GM23338 (cell line): ENCODE data around the gene PRPSAP2. TPM values are rescaled to one million over a fixed set of nuclear protein-coding genes. Genes with fewer than 3 reads are reported as not detected.

Source experiments
- ATAC-seq: fragments of 200-7000 bp; cut with Tn5 transposase; 3 replicates; pipeline ENCODE4 v1.9.1; 2020
- DNase-seq: peaks from one replicate; pipeline ENCODE4 v3.0.0-alpha.2; 2015; ENCODE audit warnings: low spot score
- H2AFZ ChIP-seq: fragments of 200-600 bp; sonication (generic); 2 replicates; pipeline ENCODE4 v1.8.0; 2016; ENCODE audit warnings: antibody characterized with exemption, mild to moderate bottlenecking, moderate library complexity
- H3F3A ChIP-seq: fragments of 200-600 bp; sonication (generic); replicated peaks from 2 replicates; pipeline ENCODE4 v1.8.0; 2017; ENCODE audit warnings: antibody characterized with exemption, mixed run types, low read depth
- H3K27ac ChIP-seq: fragments of 200-600 bp; sonication (generic); 2 replicates; pipeline ENCODE4 v1.6.1; 2016; ENCODE audit warnings: low read depth
- H3K27me3 ChIP-seq: fragments of 200-600 bp; sonication (generic); 2 replicates; pipeline ENCODE4 v1.8.0; 2016; ENCODE audit warnings: mild to moderate bottlenecking, mixed run types, moderate library complexity; ENCODE audit not compliant: insufficient read depth
- H3K36me3 ChIP-seq: fragments of 200-600 bp; sonication (generic); 2 replicates; pipeline ENCODE4 v1.8.0; 2016; ENCODE audit warnings: mild to moderate bottlenecking; ENCODE audit not compliant: insufficient read depth
- H3K4me1 ChIP-seq: fragments of 200-600 bp; sonication (generic); 2 replicates; pipeline ENCODE4 v1.8.0; 2016; ENCODE audit warnings: mild to moderate bottlenecking, moderate library complexity; ENCODE audit not compliant: insufficient read depth
- H3K4me2 ChIP-seq: fragments of 200-600 bp; sonication (generic); 2 replicates; pipeline ENCODE4 v1.7.1; 2017; ENCODE audit warnings: mixed run types
- H3K4me3 ChIP-seq: fragments of 200-600 bp; sonication (generic); 2 replicates; pipeline ENCODE4 v1.6.1; 2016; ENCODE audit warnings: mixed run types
- H3K79me2 ChIP-seq: fragments of 200-600 bp; sonication (generic); replicated peaks from 2 replicates; pipeline ENCODE4 v1.8.0; 2017; ENCODE audit warnings: mild to moderate bottlenecking; ENCODE audit not compliant: insufficient read depth
- H3K9me2 ChIP-seq: fragments of 200-600 bp; sonication (generic); 2 replicates; pipeline ENCODE4 v1.8.0; 2017; ENCODE audit not compliant: insufficient read depth
- H4K20me1 ChIP-seq: fragments of 200-600 bp; sonication (generic); replicated peaks from 2 replicates; pipeline ENCODE4 v1.8.0; 2017; ENCODE audit warnings: mild to moderate bottlenecking; ENCODE audit not compliant: insufficient read depth
- H3K27ac Mint-ChIP-seq: 2 replicates; pipeline ENCODE4 v1.8.0; 2020; ENCODE audit warnings: inconsistent platforms, mild to moderate bottlenecking, moderate library complexity, mixed read lengths
- H3K27me3 Mint-ChIP-seq: 3 replicates; pipeline ENCODE4 v1.8.0; 2022; ENCODE audit warnings: low read depth, mild to moderate bottlenecking, moderate library complexity, mixed read lengths, inconsistent platforms; ENCODE audit not compliant: insufficient read depth, poor library complexity
- H3K36me3 Mint-ChIP-seq: 3 replicates; pipeline ENCODE4 v1.8.0; 2021; ENCODE audit warnings: low read depth, mild to moderate bottlenecking, inconsistent platforms, moderate library complexity, mixed read lengths
- H3K4me1 Mint-ChIP-seq: 3 replicates; pipeline ENCODE4 v1.8.0; 2020; ENCODE audit warnings: mild to moderate bottlenecking, inconsistent platforms, mixed read lengths
- H3K4me3 Mint-ChIP-seq: 3 replicates; pipeline ENCODE4 v1.8.0; 2021; ENCODE audit warnings: moderate library complexity, mild to moderate bottlenecking, inconsistent platforms, mixed read lengths
- H3K9me3 Mint-ChIP-seq: 3 replicates; pipeline ENCODE4 v1.8.0; 2020; ENCODE audit warnings: moderate library complexity, mild to moderate bottlenecking, inconsistent platforms, mixed read lengths
- CREB1 ChIP-seq: fragments of 250-450 bp; sonication (Bioruptor Pico); IDR thresholded peaks from 2 replicates; pipeline ENCODE4 v1.5.0; 2020; ENCODE audit warnings: low read depth, mild to moderate bottlenecking, moderate library complexity
- EZH2 ChIP-seq: fragments of 200-600 bp; sonication (generic); IDR thresholded peaks from one replicate; pipeline ENCODE4 v1.8.0; 2017; ENCODE audit warnings: antibody characterized with exemption, mild to moderate bottlenecking, low read depth; ENCODE audit not compliant: unreplicated experiment
- EZH2phosphoT487 ChIP-seq: fragments of 200-600 bp; sonication (generic); IDR thresholded peaks from one replicate; pipeline ENCODE4 v1.8.1; 2018; ENCODE audit warnings: antibody characterized with exemption; ENCODE audit not compliant: unreplicated experiment
- JUNB ChIP-seq: IDR thresholded peaks from one replicate; pipeline ENCODE4 v1.6.1; 2016; ENCODE audit warnings: antibody characterized with exemption; ENCODE audit not compliant: unreplicated experiment
- NANOG ChIP-seq: IDR thresholded peaks from 2 replicates; pipeline ENCODE4 v1.6.1; 2016; ENCODE audit warnings: antibody characterized with exemption, borderline replicate concordance
- POLR2AphosphoS5 ChIP-seq: IDR thresholded peaks from 2 replicates; pipeline ENCODE4 v1.6.1; 2016; ENCODE audit warnings: antibody characterized with exemption, low read depth
- STAT1 ChIP-seq: IDR thresholded peaks from one replicate; pipeline ENCODE4 v1.6.1; 2016; ENCODE audit warnings: antibody characterized with exemption; ENCODE audit not compliant: unreplicated experiment
- ZNF114 ChIP-seq: fragments of 250-450 bp; sonication (Bioruptor Pico); IDR thresholded peaks from 2 replicates; pipeline ENCODE4 v1.5.0; 2020; ENCODE audit warnings: mild to moderate bottlenecking, moderate library complexity
- ZNF331 ChIP-seq: fragments of 250-450 bp; sonication (Bioruptor Pico); IDR thresholded peaks from 2 replicates; pipeline ENCODE4 v1.5.0; 2020; ENCODE audit warnings: low read depth, mild to moderate bottlenecking, moderate library complexity
- polyA plus RNA-seq: library from polyadenylated mRNA; unstranded; fragments of >200 nt; fragmentation: Nextera tagmentation; extraction: Ambion mirVana; gene quantifications from 2 replicates; pipeline ENCODE4 v1.2.1, GENCODE V29; 2016
- total RNA-seq: library from RNA; depleted of rRNA; stranded (reverse); fragments of >200 nt; shearing (Covaris generic); gene quantifications from 2 replicates; pipeline ENCODE4 v1.2.3, GENCODE V29; 2014
- TF ChIP-seq, protein P1 (sequence below): IDR thresholded peaks from one replicate; pipeline ENCODE4 v1.6.1; 2018; ENCODE audit warnings: antibody characterized with exemption; ENCODE audit not compliant: unreplicated experiment
- TF ChIP-seq, protein P2 (sequence below), 2 experiments: fragments of 200-600 bp in 1 of 2; sonication (generic) in 1 of 2; conservative IDR thresholded peaks; 2 replicates each; pipeline versions ENCODE4 v1.5.1 to v1.6.1; 2016 to 2017; ENCODE audit warnings: antibody characterized with exemption in 2 of 2, low read depth in 2 of 2, mild to moderate bottlenecking in 2 of 2, moderate library complexity in 1 of 2

PRPSAP2 gene
- total and polyA plus RNA-seq, 2 experiments from 2014 or later: 34.6 to 54.4 TPM

DNA sequence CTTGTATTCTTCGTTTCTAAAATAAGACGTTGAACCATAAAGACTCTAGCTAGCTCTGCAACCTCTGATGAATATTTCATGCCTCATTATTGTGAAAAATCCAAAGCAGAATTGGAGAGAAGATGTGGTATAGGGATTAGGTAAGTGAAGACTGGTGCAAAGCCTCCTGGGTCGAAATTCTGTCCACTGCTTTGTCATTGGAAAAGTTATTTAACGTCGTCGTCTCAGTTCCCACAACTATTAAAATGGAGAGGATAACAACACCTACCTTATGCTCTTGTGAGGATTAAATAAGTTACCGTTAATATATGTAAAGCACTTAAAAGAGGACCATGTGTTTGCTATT is 1.4 kb upstream of the PRPSAP2 start (continued):
- TF ChIP-seq JUNB (no peak), STAT1 (no peak)
- TF ChIP-seq, protein P1, sequence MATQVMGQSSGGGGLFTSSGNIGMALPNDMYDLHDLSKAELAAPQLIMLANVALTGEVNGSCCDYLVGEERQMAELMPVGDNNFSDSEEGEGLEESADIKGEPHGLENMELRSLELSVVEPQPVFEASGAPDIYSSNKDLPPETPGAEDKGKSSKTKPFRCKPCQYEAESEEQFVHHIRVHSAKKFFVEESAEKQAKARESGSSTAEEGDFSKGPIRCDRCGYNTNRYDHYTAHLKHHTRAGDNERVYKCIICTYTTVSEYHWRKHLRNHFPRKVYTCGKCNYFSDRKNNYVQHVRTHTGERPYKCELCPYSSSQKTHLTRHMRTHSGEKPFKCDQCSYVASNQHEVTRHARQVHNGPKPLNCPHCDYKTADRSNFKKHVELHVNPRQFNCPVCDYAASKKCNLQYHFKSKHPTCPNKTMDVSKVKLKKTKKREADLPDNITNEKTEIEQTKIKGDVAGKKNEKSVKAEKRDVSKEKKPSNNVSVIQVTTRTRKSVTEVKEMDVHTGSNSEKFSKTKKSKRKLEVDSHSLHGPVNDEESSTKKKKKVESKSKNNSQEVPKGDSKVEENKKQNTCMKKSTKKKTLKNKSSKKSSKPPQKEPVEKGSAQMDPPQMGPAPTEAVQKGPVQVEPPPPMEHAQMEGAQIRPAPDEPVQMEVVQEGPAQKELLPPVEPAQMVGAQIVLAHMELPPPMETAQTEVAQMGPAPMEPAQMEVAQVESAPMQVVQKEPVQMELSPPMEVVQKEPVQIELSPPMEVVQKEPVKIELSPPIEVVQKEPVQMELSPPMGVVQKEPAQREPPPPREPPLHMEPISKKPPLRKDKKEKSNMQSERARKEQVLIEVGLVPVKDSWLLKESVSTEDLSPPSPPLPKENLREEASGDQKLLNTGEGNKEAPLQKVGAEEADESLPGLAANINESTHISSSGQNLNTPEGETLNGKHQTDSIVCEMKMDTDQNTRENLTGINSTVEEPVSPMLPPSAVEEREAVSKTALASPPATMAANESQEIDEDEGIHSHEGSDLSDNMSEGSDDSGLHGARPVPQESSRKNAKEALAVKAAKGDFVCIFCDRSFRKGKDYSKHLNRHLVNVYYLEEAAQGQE: no peak

DNA sequence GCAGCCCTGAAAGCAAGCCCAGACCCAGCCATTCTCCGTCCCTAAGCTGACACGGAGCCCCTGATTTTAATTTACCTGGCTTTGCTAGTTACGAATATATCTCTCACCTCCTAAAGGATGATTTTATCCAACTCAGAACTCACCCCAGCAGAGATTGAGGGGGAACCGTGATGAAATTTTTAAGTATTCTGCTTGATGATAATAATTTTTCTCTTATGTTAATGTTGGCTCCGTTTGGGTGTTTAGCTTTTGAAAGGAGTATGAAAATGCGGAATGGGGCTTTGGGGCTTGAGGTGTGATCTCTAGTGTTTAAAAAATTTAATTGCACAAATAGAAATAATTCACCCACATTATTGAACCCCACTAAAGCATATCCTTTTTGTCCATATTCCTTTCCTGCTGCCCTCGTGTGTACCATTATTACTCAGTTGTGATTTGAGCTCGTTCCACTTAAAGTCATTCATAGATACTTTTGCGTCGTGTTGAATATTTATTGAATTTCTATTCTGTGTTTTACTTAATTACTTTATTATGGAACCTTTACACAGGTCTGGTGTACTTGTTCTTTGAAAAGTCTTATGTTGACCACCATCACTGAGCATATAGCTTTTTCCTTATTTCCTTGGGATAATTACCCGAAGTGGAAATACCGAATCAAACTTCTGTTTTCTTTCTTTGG is 775 bp downstream of the PRPSAP2 start:
- peak overlapping the region; percentile 94 for H3K27ac ChIP-seq
- ATAC-seq (no peak), DNase-seq (no peak)
- Mint-ChIP-seq H3K4me3 (peak overlapping the region; percentile 87), H3K27ac (peak overlapping the region; percentile 94), H3K9me3 (no peaks in the 10 kb centered on the region), H3K36me3 (no peaks in the 10 kb centered on the region), H3K27me3 (peaks cover 5% of the 10 kb centered on the region), H3K4me1 (peaks cover 15% of the 10 kb centered on the region)
- H3K79me2 ChIP-seq: peaks cover 65% of the 10 kb centered on the region
- peaks cover 13% of the 10 kb centered on the region for H3K4me1 ChIP-seq
- H3K4me2 ChIP-seq: peak overlapping the region; percentile 79
- H4K20me1 ChIP-seq: peaks cover 17% of the 10 kb centered on the region
- no peaks in the 10 kb centered on the region for H3K36me3 ChIP-seq
- H2AFZ ChIP-seq: 0 out of 2 replicates have a peak overlapping the region, but pooled peaks have one; percentile 67
- no peaks in the 10 kb centered on the region for H3K27me3 ChIP-seq
- H3K4me3 ChIP-seq: peak overlapping the region; percentile 97
- TF ChIP-seq, protein P2, sequence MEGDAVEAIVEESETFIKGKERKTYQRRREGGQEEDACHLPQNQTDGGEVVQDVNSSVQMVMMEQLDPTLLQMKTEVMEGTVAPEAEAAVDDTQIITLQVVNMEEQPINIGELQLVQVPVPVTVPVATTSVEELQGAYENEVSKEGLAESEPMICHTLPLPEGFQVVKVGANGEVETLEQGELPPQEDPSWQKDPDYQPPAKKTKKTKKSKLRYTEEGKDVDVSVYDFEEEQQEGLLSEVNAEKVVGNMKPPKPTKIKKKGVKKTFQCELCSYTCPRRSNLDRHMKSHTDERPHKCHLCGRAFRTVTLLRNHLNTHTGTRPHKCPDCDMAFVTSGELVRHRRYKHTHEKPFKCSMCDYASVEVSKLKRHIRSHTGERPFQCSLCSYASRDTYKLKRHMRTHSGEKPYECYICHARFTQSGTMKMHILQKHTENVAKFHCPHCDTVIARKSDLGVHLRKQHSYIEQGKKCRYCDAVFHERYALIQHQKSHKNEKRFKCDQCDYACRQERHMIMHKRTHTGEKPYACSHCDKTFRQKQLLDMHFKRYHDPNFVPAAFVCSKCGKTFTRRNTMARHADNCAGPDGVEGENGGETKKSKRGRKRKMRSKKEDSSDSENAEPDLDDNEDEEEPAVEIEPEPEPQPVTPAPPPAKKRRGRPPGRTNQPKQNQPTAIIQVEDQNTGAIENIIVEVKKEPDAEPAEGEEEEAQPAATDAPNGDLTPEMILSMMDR (conservative IDR thresholded peaks at IDR 0.05; ENCODE audit: low read depth in 2 of 2): no peak
- TF ChIP-seq NANOG (no peak), ZNF331 (CRISPR knock-in tag) (no peak), POLR2AphosphoS5 (no peak), EZH2phosphoT487 (no peak), EZH2 (no peak), JUNB (no peak), ZNF114 (CRISPR knock-in tag) (no peak), CREB1 (CRISPR knock-in tag) (no peak)
- H3K9me2 ChIP-seq: no peaks in the 10 kb centered on the region
- H3F3A ChIP-seq: no peaks in the 10 kb centered on the region
